HuH-7.5 (cell line): ENCODE data around the gene ANKRD66.
"Not testable (repeated sequence)": the region's sequence is repeated elsewhere in the genome, so short reads cannot be mapped to it uniquely, and the experiment has no call there.

Experiments used
- DNase-seq: peaks from one replicate; pipeline ENCODE4 v3.0.0; 2011; ENCODE audit warnings: low spot score

The ANKRD66 gene

DNA sequence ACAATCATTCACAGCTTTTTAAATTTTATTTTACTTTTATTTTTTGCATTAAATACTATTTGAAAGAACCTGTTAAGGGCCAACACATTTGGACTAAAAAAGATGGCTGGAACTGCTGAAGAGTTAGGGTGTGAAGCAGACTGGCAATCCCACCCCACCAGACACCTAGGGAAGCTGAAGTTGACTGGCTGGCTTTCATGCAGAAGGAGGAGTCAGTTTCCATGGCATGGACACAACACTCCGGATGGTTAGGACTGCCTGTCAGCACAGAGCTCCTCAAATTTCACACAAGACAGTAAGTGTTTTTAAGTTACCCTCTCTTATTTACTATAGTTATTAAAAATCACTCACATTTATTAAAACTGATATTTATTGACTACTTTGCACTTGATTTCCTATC lies at the start of gene ANKRD66:
TSS of gene ANKRD66 (plus strand) at position 238 of the 400 bp plus-strand sequence. CDS start 5,016 bp downstream, outside the sequence.
- DNase-seq, result no peak

DNA sequence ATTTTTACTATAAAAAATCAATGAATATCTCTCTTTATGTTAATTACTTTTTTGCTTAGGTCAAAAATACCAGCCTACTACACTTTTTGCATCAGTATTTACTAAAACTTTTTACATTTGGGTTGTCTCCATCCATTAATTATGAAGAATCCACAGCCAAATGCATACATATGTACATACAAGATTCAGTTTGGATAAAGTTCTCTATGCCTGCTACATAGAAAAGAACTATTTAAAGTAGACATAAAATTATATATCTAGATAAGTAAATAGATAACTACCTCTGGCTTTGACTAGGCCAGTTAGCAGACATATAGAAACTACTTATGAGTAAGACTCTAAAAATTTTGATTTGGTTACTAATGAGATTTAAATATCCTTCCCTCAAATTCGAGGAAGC lies 46.8 kb upstream of the ANKRD66 start:
- DNase-seq, result no peak

DNA sequence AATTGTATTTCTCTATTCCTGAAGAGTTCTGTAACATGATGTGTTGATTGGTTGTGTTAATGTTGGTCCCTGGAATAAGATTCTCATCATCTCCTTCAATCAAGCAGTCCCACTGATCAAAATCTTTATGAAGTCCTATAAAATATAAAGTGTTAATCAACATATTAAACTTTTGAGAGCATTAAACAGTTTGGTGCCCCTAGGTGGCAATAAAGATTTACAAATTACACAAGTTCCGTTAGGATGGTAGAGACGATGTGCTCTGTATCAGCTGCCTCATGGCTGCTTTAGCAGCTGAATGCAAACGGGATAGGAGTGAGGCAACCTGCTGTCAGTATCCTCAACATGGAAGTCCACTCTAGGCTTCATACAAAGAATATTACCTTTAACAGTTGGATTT lies 42.2 kb upstream of the ANKRD66 start:
- no peak for DNase-seq

GRCh38 chr6:46706464-46706863 lies 40.3 kb upstream of the ANKRD66 start:
- DNase-seq, result no peak

GRCh38 chr6:46711491-46711890 lies 35.2 kb upstream of the ANKRD66 start:
- DNase-seq, result no peak

- no peak for DNase-seq
These were observed 31.6 kb upstream of the ANKRD66 start for GRCh38 chr6:46715141-46715540.

- no peak for DNase-seq
These were observed 27.6 kb upstream of the ANKRD66 start for GRCh38 chr6:46719099-46719498.

DNA sequence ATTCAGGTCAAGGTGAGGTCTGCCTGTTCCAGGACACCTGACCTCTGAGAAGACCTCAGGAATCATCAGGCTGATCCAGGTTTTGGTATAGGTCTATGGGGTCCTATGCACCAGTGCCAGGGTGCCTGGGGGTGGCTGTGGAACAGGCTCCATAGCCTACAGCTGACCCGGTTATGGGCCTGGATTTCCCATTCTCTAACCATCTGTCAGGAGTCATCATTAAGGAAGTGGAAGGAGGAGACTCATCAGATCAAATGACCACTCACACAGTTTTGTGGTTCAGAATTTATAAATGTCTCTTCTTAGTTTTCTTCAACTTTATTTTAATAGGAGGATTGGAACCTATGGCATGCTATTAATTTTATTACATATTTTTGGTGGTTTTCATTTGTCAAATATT lies 26.3 kb upstream of the ANKRD66 start:
- DNase-seq, result no peak

DNA sequence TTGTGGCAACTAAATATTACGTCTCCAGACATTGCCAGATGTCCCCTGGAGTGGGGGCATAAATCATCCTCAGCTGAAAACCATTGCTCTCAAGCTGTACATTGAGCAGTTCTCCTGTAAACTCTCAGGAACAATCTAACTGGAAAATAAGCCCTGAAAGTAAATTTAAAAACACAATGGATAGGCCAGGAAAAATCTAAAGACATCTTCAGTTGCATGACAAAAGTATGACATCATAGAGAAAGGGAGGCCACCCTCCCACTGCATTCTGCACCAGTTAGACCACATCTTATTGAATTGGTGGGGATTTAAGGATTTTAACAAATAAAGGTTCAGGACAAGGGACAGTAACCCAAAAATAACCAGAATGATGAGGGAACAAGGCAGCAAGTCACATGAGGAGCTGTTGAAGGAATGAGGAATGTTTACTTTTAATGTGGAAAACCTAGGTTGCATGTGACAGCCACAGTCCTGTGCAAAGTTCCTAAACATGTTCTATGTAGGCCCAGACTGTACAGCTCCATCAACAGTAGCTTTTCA lies 16.9 kb upstream of the ANKRD66 start:
- no peak for DNase-seq

DNA sequence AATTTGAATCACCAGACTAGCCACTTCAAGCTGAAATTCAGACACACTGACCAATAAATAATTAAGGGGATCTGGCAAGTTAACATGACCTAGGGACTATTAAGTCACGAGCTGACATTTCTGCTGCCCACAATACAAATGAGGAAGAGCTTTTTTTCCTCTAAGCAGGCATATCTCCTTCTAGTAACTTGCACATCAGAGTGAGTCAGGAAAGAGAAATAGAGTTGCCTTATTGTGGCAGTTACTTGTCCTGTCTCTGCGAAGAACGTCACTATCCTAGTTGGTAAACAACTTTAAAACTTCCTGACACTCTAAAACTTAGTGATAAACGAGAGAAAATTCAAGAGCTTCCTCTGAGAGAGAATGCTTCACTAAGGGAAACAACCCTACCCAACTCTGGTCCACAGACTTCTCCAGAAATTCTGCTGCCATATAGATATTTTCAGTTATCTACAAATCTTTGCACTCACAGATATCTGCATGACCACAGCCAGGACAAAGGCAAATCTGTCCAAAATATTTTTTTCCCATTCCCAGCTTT lies 15.7 kb upstream of the ANKRD66 start:
- no peak for DNase-seq

DNA sequence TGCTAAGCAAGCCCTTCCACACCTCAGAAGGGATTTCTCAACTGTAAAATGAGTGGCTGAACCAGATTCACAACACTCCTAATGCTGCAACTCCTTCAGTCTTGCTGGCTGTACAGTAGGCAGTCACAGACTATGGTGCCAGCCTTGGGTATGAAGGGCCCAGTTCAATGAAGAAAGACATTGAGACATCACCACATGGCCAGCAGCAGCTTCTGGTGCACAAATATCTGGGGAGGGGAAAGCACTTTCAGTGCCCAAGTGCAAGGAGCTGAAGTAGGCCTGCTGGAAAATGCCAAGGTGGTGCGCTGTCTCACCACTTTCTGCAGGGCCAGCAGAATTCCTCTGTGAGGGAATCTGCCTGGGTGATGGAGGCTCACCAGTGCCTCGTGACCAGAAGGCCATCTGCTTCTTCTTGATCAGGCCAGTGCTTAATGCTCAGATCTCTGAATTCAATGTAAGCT lies 13.4 kb upstream of the ANKRD66 start:
- no peak for DNase-seq

- no peak for DNase-seq
These were observed 11.6 kb upstream of the ANKRD66 start, which contains the start of gene PLA2G7 for GRCh38 chr6:46734867-46735719. TSS of gene PLA2G7 (minus strand) at chr6:46735375. CDS start at chr6:46722891, 12,484 bp downstream.

GRCh38 chr6:46735720-46736031 lies 11.1 kb upstream of the ANKRD66 start:
- no peak for DNase-seq

DNA sequence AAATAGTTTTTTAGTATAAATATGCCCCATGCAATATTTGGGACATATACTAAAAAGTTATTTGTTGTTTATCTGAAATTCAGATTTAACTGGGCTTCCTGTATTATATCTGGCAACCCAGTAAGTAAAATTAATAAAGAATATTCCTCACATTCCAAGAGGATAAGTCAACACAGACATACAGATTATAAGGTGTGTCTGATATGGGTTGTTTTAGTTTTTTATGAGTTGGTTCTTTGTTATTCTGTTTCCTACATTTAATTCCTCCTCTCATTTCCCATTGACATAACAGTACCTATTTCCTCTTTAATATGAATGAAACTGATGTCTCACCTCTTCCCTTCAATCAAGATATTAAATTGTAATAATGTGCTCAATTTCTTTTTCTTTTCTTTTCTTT lies 9.8 kb upstream of the ANKRD66 start:
- DNase-seq, result no peak

DNA sequence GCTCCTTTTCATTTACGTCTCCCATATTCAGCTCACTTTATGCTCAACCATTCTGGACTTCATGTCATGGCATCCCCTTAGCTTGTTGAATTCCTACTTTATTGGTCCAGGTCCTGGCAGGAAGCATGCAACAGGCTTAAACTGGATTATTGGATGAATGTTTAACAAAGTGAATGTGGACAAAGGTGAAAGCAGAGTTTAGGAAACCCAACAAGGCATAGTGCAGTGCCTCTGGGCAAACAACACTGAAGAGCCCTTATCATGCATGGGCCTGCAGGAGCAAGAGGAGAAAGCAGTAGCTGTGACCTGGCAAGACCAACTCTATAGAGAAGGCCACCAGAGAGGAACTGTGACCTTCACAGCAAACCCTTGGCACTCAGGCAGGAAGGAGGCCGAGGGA lies 5.3 kb upstream of the ANKRD66 start:
- DNase-seq, result no peak

GRCh38 chr6:46741910-46742309 lies 4.8 kb upstream of the ANKRD66 start:
- DNase-seq, result no peak

GRCh38 chr6:46743425-46744158 lies 3.1 kb upstream of the ANKRD66 start:
- no peak for DNase-seq

- not testable (repeated sequence) for DNase-seq
These were observed 2.5 kb upstream of the ANKRD66 start for GRCh38 chr6:46744159-46744725.

GRCh38 chr6:46745973-46746372 lies 760 bp upstream of the ANKRD66 start:
- DNase-seq, result no peak

DNA sequence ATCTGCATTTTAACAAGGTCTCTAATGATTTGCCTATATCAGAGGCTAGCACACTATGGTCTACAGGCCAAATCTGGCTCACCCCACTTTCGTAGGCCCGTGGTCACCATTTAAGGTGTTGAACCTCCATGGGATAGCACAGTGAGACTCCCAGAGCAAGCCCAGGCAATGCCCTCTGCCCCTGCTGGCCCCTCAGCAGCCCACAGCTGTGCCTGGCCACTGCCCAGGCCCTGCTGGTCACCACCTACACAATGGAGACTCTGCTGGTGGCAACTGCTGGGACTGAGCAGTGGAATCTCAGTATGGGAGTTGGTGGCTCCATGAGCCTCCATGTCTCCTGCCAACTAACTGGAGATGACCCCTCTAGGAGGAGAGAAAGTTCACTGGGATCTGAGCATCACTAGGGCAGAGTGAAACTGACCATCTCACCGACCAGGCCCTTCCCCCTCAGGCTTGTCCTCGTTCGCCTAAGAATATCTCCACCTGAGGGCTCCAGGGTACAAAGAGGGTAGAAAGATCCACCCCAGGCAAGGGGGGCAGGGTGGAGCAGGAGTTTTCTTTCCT lies 2.3 kb downstream of the ANKRD66 start:
- DNase-seq, result no peak

- no peak for DNase-seq
These were observed 3.0 kb downstream of the ANKRD66 start for GRCh38 chr6:46749731-46750130.

- DNase-seq, result no peak
These were observed 4.9 kb downstream of the ANKRD66 start for GRCh38 chr6:46751658-46752057.
